ENCODE measurements around the gene NTF3. TPM values are rescaled to one million over a fixed set of nuclear protein-coding genes. Genes with fewer than 3 reads are reported as not detected.
A peak's percentile ranks its signal among the peaks of the same experiment; 100 is the strongest.

The NTF3 gene
- total RNA-seq, 6 donors from 2014 or later: 0.46 to 0.71 (median 0.54) TPM; not detected in 3

DNA sequence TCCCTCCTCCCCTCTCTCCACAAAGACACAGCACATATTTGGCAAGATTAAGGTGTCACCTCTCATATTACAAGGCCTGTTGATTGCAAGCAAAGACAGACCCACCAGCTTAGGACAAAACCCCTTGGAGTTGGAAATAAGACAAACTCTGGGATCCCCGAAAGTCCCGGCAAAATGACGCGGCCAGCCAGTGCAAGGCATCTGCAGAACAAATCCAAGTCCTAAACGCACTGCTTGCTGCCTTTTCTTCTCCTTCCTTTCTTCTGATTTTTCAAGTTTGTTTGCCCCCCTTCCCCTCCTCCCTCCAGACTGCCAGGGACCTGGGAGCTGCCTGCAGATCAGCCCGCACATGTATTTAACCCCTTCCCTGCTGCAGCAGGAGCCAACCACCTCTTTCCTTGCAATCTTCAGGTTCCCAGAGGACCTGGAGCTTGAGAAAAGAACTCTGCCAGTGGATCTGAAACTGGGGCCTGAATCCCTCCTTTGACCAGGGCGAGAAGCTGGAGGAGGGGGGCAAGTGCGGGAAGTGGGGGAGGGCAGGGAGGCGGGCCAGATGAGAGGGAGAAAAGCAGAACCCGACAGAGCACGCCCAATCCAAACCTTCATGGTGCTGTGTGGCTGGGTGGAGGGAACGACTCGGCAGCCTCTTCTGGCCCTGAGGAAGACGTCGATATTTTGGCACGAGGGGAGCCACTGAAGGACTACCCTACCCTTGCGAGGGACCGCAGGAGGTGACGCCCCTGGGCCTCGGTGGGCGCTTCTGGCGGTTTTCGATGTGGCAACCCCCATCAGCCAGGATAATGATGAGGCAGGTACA, 2.0 kb upstream of the NTF3 start:
- Histone ChIP-seq H3K27ac (no peak overlapping the region), H3K27me3 (peaks cover 0 to 50% (median 24%) of the 10 kb centered on the region in 4 donors), H3K9me3 (no peaks in the 10 kb centered on the region), H3K36me3 (no peaks in the 10 kb centered on the region), H3K4me1 (peaks cover 22 to 36% (median 30%) of the 10 kb centered on the region in 4 donors), H3K4me3 (peak overlapping the region in 1 of 4 donors; percentile 17)
- WGBS, 2 donors: 23 to 26% methylated on average over 18 to 23 of the region's 23 CpGs
- peak in 1 of 2 donors; percentile 34 for DNase-seq
- TF ChIP-seq POLR2A (IDR thresholded peaks at IDR 0.05) (no peak), POLR2AphosphoS5 (IDR thresholded peaks at IDR 0.05) (no peak), EP300 (IDR thresholded peaks at IDR 0.05) (no peak)
- TF ChIP-seq, protein P1, sequence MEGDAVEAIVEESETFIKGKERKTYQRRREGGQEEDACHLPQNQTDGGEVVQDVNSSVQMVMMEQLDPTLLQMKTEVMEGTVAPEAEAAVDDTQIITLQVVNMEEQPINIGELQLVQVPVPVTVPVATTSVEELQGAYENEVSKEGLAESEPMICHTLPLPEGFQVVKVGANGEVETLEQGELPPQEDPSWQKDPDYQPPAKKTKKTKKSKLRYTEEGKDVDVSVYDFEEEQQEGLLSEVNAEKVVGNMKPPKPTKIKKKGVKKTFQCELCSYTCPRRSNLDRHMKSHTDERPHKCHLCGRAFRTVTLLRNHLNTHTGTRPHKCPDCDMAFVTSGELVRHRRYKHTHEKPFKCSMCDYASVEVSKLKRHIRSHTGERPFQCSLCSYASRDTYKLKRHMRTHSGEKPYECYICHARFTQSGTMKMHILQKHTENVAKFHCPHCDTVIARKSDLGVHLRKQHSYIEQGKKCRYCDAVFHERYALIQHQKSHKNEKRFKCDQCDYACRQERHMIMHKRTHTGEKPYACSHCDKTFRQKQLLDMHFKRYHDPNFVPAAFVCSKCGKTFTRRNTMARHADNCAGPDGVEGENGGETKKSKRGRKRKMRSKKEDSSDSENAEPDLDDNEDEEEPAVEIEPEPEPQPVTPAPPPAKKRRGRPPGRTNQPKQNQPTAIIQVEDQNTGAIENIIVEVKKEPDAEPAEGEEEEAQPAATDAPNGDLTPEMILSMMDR (IDR thresholded peaks at IDR 0.05): no peak
- ATAC-seq (ENCODE audit: low FRiP score in 2 of 2): no peak

DNA sequence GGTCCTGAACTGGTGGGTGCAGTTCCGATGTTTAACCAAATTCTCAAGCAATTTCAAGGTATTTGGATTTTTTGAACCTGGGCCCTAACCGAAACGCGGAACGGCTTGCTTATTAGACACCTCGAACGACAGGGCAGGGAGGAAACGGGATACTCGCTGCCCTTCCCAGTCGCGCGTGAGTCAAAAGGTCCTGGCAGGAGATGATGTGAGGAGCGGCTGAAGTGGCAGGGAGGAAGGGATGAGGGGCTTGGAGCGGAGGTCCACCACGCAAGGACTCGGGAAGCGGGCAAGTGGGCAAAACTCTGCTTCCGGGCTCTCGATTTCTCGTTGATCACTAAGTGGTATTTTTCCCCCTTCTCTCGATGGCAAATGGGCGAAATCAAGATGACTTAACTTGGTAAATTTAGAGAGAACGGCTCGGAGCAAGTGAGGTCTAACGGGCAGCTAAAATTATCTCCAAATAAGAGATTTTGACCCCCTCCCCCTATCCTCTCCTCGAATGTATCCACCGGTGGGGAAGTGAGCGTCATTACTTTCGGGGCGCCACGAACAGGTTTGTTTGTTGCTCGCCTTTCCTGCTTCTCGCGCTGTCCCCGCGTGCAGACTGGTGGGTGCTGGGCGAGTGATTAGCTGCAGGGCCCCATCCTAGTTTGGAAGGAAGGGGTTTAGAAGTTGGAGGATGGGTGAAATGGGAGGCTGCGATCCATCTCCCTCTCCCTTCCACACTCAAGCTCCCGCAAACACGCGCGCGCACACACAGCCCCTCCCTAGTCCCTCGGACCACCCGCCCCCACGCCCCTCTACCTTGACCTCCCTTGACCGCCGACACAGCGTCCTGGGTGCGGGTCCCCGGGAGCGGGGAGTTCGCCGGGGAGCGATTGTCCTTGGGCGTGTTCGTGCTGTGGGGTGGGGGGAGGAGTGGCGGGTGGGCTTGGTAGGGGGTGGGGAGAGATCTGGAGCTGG, 986 bp upstream of the NTF3 start:
- H3K4me3 ChIP-seq: peak overlapping the region in 3 of 4 donors; percentile 17 to 44 (median 29)
- peaks cover 22 to 36% (median 30%) of the 10 kb centered on the region in 4 donors for H3K4me1 ChIP-seq
- no peak overlapping the region for H3K27ac ChIP-seq
- peaks cover 0 to 50% (median 24%) of the 10 kb centered on the region in 4 donors for H3K27me3 ChIP-seq
- no peaks in the 10 kb centered on the region for H3K9me3 ChIP-seq
- WGBS, 2 donors: 4% methylated on average over 55 to 56 of the region's 58 CpGs
- DNase-seq: peak in 1 of 2 donors; percentile 60
- ATAC-seq (ENCODE audit: low FRiP score in 2 of 2): peak in 1 of 2 donors; percentile 28
- TF ChIP-seq POLR2A (IDR thresholded peaks at IDR 0.05) (no peak), POLR2AphosphoS5 (IDR thresholded peaks at IDR 0.05) (no peak), EP300 (IDR thresholded peaks at IDR 0.05) (no peak)
- TF ChIP-seq, protein P1 (IDR thresholded peaks at IDR 0.05): no peak
- H3K36me3 ChIP-seq: no peaks in the 10 kb centered on the region

DNA sequence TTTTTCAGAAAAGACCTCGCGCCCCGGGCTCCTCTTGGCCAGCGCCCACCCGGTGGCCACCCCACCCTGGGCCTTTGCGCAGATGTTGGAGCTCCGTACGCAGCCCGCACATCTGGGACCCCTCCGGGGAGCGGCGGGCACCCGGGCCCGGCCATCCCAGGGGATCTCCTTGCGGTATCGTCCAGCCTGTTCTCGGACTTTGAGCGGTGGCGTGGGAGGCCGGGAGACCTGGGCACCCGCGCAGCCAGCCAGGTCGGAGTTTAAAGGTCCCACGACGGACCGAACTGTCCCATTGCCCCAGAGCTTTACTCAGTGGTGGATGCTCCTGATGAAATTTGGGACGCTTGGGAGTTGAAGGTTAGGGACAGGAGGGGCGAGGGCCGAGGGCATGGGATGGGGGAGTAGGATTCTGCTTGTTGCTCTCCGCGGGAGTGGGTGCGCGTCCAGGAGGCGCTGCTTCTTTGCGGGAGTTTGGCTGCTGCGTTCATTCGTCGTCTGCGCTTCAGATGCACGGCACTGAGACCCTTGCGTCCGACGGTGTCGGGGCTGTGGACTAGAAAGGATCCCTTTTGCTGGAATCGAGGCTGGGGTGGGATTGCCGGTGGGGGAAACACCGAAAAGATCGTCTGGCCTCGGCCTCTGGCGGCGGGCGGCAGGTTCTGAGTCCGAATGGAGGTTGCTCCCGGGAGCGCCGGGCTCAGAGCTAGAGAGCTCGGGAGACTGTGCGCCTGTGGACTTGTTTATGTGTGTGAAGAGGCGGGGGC, 1.4 kb downstream of the NTF3 start:
- ATAC-seq (ENCODE audit: low FRiP score in 2 of 2): no peak
- DNase-seq: peak in 1 of 2 donors; percentile 68
- Histone ChIP-seq H3K4me1 (peaks cover 22 to 36% (median 30%) of the 10 kb centered on the region in 4 donors), H3K27me3 (peaks cover 0 to 50% (median 24%) of the 10 kb centered on the region in 4 donors), H3K9me3 (no peaks in the 10 kb centered on the region), H3K4me3 (peak overlapping the region in 3 of 4 donors; percentile 29 to 44 (median 38)), H3K36me3 (no peaks in the 10 kb centered on the region), H3K27ac (peak overlapping the region in 2 of 4 donors; percentile 13 to 35)
- no peak for TF ChIP-seq EP300 (IDR thresholded peaks at IDR 0.05)
- TF ChIP-seq POLR2A (IDR thresholded peaks at IDR 0.05): no peak
- TF ChIP-seq, protein P1 (IDR thresholded peaks at IDR 0.05): no peak
- TF ChIP-seq POLR2AphosphoS5 (IDR thresholded peaks at IDR 0.05): no peak
- 0 to 9% methylated on average over 20 to 36 of the region's 59 CpGs for WGBS, 2 donors

Measured in upper lobe of left lung (tissue), 6 donors.